K562 (cell line): ENCODE data around the gene GPR162. TPM values are rescaled to one million over a fixed set of nuclear protein-coding genes. Genes with fewer than 3 reads are reported as not detected.
A peak's percentile ranks its signal among the peaks of the same experiment; 100 is the strongest.

Experiments used
- ASH1L ChIP-seq: fragments of 450-650 bp; IDR thresholded peaks from 2 replicates; pipeline ENCODE4 v1.6.1; 2018; ENCODE audit warnings: borderline replicate concordance, mild to moderate bottlenecking, low read depth; ENCODE audit not compliant: partially characterized antibody
- HINFP ChIP-seq: fragments of 450-650 bp; conservative IDR thresholded peaks from 2 replicates; pipeline ENCODE4 v1.6.1; 2016; ENCODE audit warnings: missing genetic modification characterization, low read depth, mild to moderate bottlenecking, control low read depth, missing compliant biosample characterization
- MAZ ChIP-seq, 2 experiments: fragments of 450-650 bp in 1 of 2; sonication (generic) in 1 of 2; formaldehyde crosslinking; IDR thresholded peaks in 1 of 2; conservative IDR thresholded peaks in 1 of 2; 2 replicates each; pipeline versions ENCODE4 v1.4.0 to v1.5.0; 2020; ENCODE audit warnings: mild to moderate bottlenecking in 1 of 2, missing genetic modification reagents in 1 of 2
- MTA3 ChIP-seq: fragments of 450-650 bp; formaldehyde crosslinking; IDR thresholded peaks from 2 replicates; pipeline ENCODE4 v1.6.1; 2017; ENCODE audit warnings: mild to moderate bottlenecking, borderline replicate concordance
- SRF ChIP-seq, 2 experiments: fragments of 250-450, 450-650 bp in 1 of 2; sonication (Bioruptor Pico) in 1 of 2; sonication (generic) in 1 of 2; formaldehyde crosslinking; IDR thresholded peaks; 2 replicates each; pipeline versions ENCODE4 v1.5.0 to v1.5.1; 2020 to 2022; ENCODE audit warnings: mild to moderate bottlenecking in 1 of 2, missing genetic modification reagents in 1 of 2
- TSC22D4 ChIP-seq: fragments of 450-650 bp; IDR thresholded peaks from 2 replicates; pipeline ENCODE4 v1.6.1; 2016; ENCODE audit warnings: missing genetic modification characterization, missing biosample characterization, control low read depth
- ZFP30 ChIP-seq: fragments of 250-450 bp; sonication (Bioruptor Pico); IDR thresholded peaks from 2 replicates; pipeline ENCODE4 v1.8.0; 2022; ENCODE audit warnings: moderate library complexity, mild to moderate bottlenecking, inconsistent platforms, borderline replicate concordance
- ZNF561 ChIP-seq: fragments of 450-650 bp; formaldehyde crosslinking; conservative IDR thresholded peaks from 2 replicates; pipeline ENCODE4 v1.4.0; 2020; ENCODE audit warnings: mild to moderate bottlenecking, moderate library complexity
- ZNF592 ChIP-seq: fragments of 450-650 bp; IDR thresholded peaks from 2 replicates; pipeline ENCODE4 v1.6.1; 2017; ENCODE audit warnings: antibody characterized with exemption, mild to moderate bottlenecking
- ZNF778 ChIP-seq: fragments of 450-650 bp; formaldehyde crosslinking; IDR thresholded peaks from 2 replicates; pipeline ENCODE4 v1.4.0; 2020; ENCODE audit warnings: mild to moderate bottlenecking, moderate library complexity
- polyA plus RNA-seq, 8 experiments: library from polyadenylated mRNA; depleted of rRNA in 4 of 8; stranded (reverse) in 5 of 8; unstranded in 3 of 8; fragments of >200 nt; fragmentation: Nextera tagmentation in 2 of 8; fragmentation: Illumina TruSeq in 1 of 8; extraction: Ambion mirVana in 2 of 8; extraction: Trizol in 1 of 8; gene quantifications; 2 replicates each; pipeline versions ENCODE4 v1.2.1 to v1.2.3, GENCODE V29; 2011 to 2014; ENCODE audit warnings: inconsistent platforms in 1 of 8, missing spikeins in 1 of 8
- total RNA-seq, 7 experiments: library from RNA; depleted of rRNA in 6 of 7; stranded (reverse); fragments of >200 nt in 6 of 7; fragmentation: Illumina TruSeq in 2 of 7; extraction: Trizol in 2 of 7; gene quantifications; 2 replicates each; pipeline versions ENCODE4 v1.2.1 to v1.2.3, GENCODE V29; 2011 to 2021; ENCODE audit warnings: low replicate concordance in 1 of 7

Gene GPR162
- total and polyA plus RNA-seq, 9 of the 15 experiments (the other 6 are each of a cell fraction or from before 2014, with no cell fraction given) = 0.65 to 1.8 (median 1.1) TPM; not detected in 2

GRCh38 chr12:6828781-6829535, 7.3 kb downstream of the GPR162 start (continued):
- no peak for TF ChIP-seq SRF (CRISPR knock-in tag; IDR thresholded peaks at IDR 0.05)
- TF ChIP-seq MAZ (CRISPR knock-in tag; conservative IDR thresholded peaks at IDR 0.05 in 1 of 2, IDR thresholded peaks at IDR 0.05 in 1 of 2) = peak in 1 of 2 experiments; percentile 53; a peak in 2 of 4 replicates
- no peak for TF ChIP-seq ZNF778 (CRISPR knock-in tag)
- no peak for TF ChIP-seq MTA3
- no peak for TF ChIP-seq ASH1L
- TF ChIP-seq TSC22D4 (tag) = no peak
- no peak for TF ChIP-seq ZNF592
- TF ChIP-seq ZFP30 (CRISPR knock-in tag) = no peak
- no peak for TF ChIP-seq ZNF561 (CRISPR knock-in tag)
- TF ChIP-seq HINFP (tag) = no peak
- TF ChIP-seq, all 486 proteins: peak for 55
